Hepatocyte (in vitro differentiated cells): ENCODE data around the gene ALDH4A1. TPM values are rescaled to one million over a fixed set of nuclear protein-coding genes. Genes with fewer than 3 reads are reported as not detected.

Source experiments
- DNase-seq: peaks from one replicate; pipeline ENCODE4 v3.0.0-alpha.2; 2016; ENCODE audit warnings: low spot score
- H2AFZ ChIP-seq: fragments of 200-600 bp; sonication (generic); 2 replicates; pipeline ENCODE4 v1.6.0; 2016; ENCODE audit warnings: antibody characterized with exemption, mild to moderate bottlenecking
- H3K27ac ChIP-seq: fragments of 200-600 bp; sonication (generic); 2 replicates; pipeline ENCODE4 v1.5.1; 2016; ENCODE audit warnings: mild to moderate bottlenecking
- H3K27me3 ChIP-seq: fragments of 200-600 bp; sonication (generic); 2 replicates; pipeline ENCODE4 v1.6.1; 2016
- H3K36me3 ChIP-seq: fragments of 200-600 bp; sonication (generic); replicated peaks from 2 replicates; pipeline ENCODE4 v1.5.1; 2016; ENCODE audit warnings: low read depth; ENCODE audit not compliant: insufficient read depth
- H3K4me1 ChIP-seq: fragments of 200-600 bp; sonication (generic); 2 replicates; pipeline ENCODE4 v1.5.1; 2016; ENCODE audit warnings: mild to moderate bottlenecking, moderate library complexity; ENCODE audit not compliant: insufficient read depth
- H3K4me2 ChIP-seq: fragments of 200-600 bp; sonication (generic); 2 replicates; pipeline ENCODE4 v1.6.0; 2016
- H3K4me3 ChIP-seq: fragments of 200-600 bp; sonication (generic); 2 replicates; pipeline ENCODE4 v1.5.1; 2016; ENCODE audit warnings: mild to moderate bottlenecking
- H3K79me2 ChIP-seq: fragments of 200-600 bp; sonication (generic); 2 replicates; pipeline ENCODE4 v1.6.0; 2017; ENCODE audit warnings: mild to moderate bottlenecking
- H3K9me2 ChIP-seq: fragments of 200-600 bp; sonication (generic); replicated peaks from 2 replicates; pipeline ENCODE4 v1.6.0; 2017; ENCODE audit warnings: mild to moderate bottlenecking; ENCODE audit not compliant: insufficient read depth
- H3K9me3 ChIP-seq: fragments of 200-600 bp; sonication (generic); 2 replicates; pipeline ENCODE4 v1.5.1; 2016; ENCODE audit warnings: low read depth, mild to moderate bottlenecking
- H4K20me1 ChIP-seq: fragments of 200-600 bp; sonication (generic); 2 replicates; pipeline ENCODE4 v1.6.0; 2016; ENCODE audit warnings: mild to moderate bottlenecking; ENCODE audit not compliant: insufficient read depth, poor library complexity, severe bottlenecking
- CTCF ChIP-seq: fragments of 200-600 bp; sonication (generic); IDR thresholded peaks from 2 replicates; pipeline ENCODE4 v1.5.1; 2016; ENCODE audit warnings: antibody characterized with exemption, mild to moderate bottlenecking; ENCODE audit not compliant: poor library complexity
- EZH2 ChIP-seq: fragments of 200-600 bp; sonication (generic); IDR thresholded peaks from 2 replicates; pipeline ENCODE4 v1.6.1; 2016; ENCODE audit warnings: antibody characterized with exemption, mild to moderate bottlenecking, borderline replicate concordance
- EZH2phosphoT487 ChIP-seq: fragments of 200-600 bp; sonication (generic); IDR thresholded peaks from one replicate; pipeline ENCODE4 v1.6.1; 2018; ENCODE audit warnings: antibody characterized with exemption, mild to moderate bottlenecking, low read depth, moderate library complexity; ENCODE audit not compliant: unreplicated experiment, severe bottlenecking
- WGBS: methylation state at CpG from one replicate; pipeline ENCODE4 v1.1.6; 2016; ENCODE audit warnings: low lambda C conversion rate; ENCODE audit errors: missing lambda C conversion rate; 5-methylcytosine and 5-hydroxymethylcytosine counted together
- polyA plus RNA-seq: library from polyadenylated mRNA; unstranded; fragments of >200 nt; fragmentation: Nextera tagmentation; extraction: Ambion mirVana; gene quantifications from 2 replicates; pipeline ENCODE4 v1.2.1, GENCODE V29; 2016
- total RNA-seq: library from RNA; depleted of rRNA; stranded (reverse); fragments of >200 nt; gene quantifications from 2 replicates; pipeline ENCODE4 v1.2.3, GENCODE V29; 2014

Gene ALDH4A1
- total and polyA plus RNA-seq, 2 experiments from 2014 or later = 41.4 to 49.1 TPM

DNA sequence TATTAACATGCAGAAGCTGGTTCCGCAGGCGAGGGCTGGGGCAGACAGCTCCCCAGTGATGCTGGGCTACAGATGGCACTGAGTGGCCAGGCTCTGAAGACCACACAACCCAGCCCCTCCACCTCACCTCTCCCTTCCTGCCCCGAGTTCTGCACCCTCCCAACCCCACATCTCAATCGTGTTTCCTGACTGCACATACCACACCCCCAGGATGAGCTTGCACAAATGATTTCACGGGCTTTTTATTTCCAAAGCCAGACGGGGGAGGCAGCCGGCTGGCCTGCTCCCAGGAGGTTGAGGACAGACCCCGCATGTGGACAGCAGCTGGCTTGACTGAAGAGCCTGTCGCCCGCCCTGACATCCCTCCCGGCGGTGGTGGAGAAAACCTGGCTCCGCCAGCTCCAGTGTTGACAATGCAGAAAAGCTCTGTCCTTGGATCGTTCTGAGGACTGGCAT is 21.4 kb upstream of the ALDH4A1 start:
- Histone ChIP-seq H3K27ac (no peak overlapping the region), H3K27me3 (no peaks in the 10 kb centered on the region), H3K36me3 (no peaks in the 10 kb centered on the region), H3K4me1 (peaks cover 28% of the 10 kb centered on the region), H2AFZ (no peak overlapping the region), H3K4me2 (no peak overlapping the region), H3K9me3 (no peaks in the 10 kb centered on the region), H3K9me2 (no peaks in the 10 kb centered on the region), H3K79me2 (no peaks in the 10 kb centered on the region), H4K20me1 (peaks cover 3% of the 10 kb centered on the region), H3K4me3 (no peak overlapping the region)
- WGBS = 68% methylated on average over 14 of the region's 14 CpGs
- TF ChIP-seq CTCF (no peak), EZH2 (no peak), EZH2phosphoT487 (no peak)
- DNase-seq = no peak

DNA sequence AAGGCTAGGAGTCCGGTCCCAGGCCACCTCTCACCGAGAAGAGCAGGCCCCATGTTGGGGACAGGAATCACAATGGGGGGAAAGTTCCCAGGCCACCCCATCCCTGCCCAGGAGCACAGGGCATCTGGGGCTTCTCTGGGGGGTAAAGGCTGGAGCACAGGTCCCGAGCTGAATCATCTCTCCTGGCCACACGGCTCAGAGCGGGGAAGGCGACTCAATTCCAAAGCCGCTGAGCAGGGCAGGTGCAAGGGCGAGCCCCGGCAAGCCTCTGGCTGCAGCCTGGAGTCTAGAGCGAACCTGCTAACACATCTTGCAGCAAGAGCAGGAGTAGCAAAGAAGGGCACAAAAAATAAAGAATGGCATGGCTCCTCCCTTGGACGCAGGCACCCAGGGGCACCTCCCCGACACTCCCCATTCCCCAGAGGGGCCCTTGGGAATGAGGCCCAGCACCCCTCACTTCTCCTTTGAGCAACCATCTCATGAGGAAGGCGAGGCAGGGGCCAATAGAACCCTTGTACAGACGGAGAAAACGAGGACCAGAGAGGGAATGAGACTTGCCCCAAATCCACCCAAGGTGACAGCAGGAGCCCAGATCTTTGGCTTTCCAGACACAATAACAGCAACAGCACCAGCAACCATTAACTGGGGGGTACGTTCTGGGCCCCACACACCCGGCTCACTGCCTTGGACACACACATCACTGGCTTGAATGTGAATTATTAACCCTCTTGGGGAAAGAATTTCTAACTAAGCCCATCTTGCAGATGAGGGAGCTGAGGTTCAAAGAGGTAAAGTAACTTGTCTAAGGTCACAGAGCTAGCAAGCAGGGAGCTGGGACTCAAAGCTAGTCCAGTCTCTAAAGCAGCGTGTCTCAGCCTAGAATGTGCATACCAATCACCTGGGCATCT is 20.7 kb upstream of the ALDH4A1 start:
- H3K79me2 ChIP-seq = no peaks in the 10 kb centered on the region
- H3K9me3 ChIP-seq = no peaks in the 10 kb centered on the region
- no peaks in the 10 kb centered on the region for H3K27me3 ChIP-seq
- DNase-seq = no peak
- no peak overlapping the region for H3K4me3 ChIP-seq
- WGBS = 81% methylated on average over 18 of the region's 18 CpGs
- H3K4me2 ChIP-seq = peak overlapping the region; percentile 35
- peaks cover 28% of the 10 kb centered on the region for H3K4me1 ChIP-seq
- no peaks in the 10 kb centered on the region for H3K9me2 ChIP-seq
- H3K36me3 ChIP-seq = no peaks in the 10 kb centered on the region
- H4K20me1 ChIP-seq = peaks cover under 1% of the 10 kb centered on the region
- H2AFZ ChIP-seq = no peak overlapping the region
- H3K27ac ChIP-seq = peak overlapping the region; percentile 69
- TF ChIP-seq EZH2 (no peak), EZH2phosphoT487 (no peak), CTCF (no peak)

GRCh38 chr1:18922319-18922726 is 20.0 kb upstream of the ALDH4A1 start:
- no peak overlapping the region for H3K4me3 ChIP-seq
- no peaks in the 10 kb centered on the region for H3K36me3 ChIP-seq
- H3K79me2 ChIP-seq = no peaks in the 10 kb centered on the region
- 32% methylated on average over 8 of the region's 8 CpGs for WGBS
- H3K4me1 ChIP-seq = peaks cover 28% of the 10 kb centered on the region
- H3K27ac ChIP-seq = peak overlapping the region; percentile 71
- no peaks in the 10 kb centered on the region for H3K9me3 ChIP-seq
- H2AFZ ChIP-seq = no peak overlapping the region
- no peaks in the 10 kb centered on the region for H3K27me3 ChIP-seq
- TF ChIP-seq EZH2phosphoT487 = no peak
- no peaks in the 10 kb centered on the region for H4K20me1 ChIP-seq
- peak overlapping the region; percentile 48 for H3K4me2 ChIP-seq
- H3K9me2 ChIP-seq = no peaks in the 10 kb centered on the region
- peak; percentile 82 for DNase-seq

DNA sequence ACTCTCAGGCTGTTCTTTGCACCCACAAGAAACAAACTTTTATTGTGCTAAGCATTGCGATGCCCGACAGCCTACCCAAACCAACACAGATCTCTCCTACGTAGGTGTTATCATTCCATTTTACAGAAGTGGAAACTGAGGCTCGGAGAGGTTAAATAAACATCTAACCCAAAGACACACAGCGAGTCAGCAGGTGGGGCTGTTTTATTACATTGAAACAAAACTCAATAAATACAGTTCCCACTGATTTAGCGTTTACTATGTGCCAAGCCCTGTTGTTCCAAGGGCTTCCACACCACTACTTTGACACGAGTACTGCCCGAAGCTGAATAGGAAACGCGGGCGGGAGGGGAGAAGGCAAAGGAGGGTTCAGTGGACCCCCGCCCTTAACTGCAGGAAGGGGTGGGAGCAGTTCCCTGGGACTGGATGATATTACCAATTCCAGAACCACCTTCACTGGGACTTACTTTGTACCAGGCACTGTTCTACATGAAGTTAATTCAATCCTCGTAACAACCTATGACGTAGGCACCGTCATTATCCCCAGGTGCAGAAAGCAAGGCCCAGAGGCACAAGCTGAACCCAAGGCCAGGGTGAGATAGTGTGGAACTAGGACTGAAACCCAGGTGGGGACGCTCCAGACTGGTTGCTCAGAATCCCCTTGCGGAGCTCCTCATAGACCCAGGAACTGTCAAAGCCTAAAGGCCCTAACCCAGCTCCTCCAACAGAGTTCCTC is 19.3 kb upstream of the ALDH4A1 start:
- Histone ChIP-seq H3K27me3 (no peaks in the 10 kb centered on the region), H4K20me1 (no peaks in the 10 kb centered on the region), H3K27ac (peak overlapping the region; percentile 71), H3K36me3 (no peaks in the 10 kb centered on the region), H2AFZ (no peak overlapping the region), H3K4me1 (peaks cover 22% of the 10 kb centered on the region), H3K4me2 (peak overlapping the region; percentile 48), H3K4me3 (no peak overlapping the region), H3K9me3 (no peaks in the 10 kb centered on the region), H3K79me2 (no peaks in the 10 kb centered on the region), H3K9me2 (no peaks in the 10 kb centered on the region)
- TF ChIP-seq EZH2phosphoT487 (no peak), CTCF (peak; percentile 14)
- 90% methylated on average over 17 of the region's 17 CpGs for WGBS
- DNase-seq = no peak
